HG03378 (cell line): ENCODE measurements around the gene LCOR.

Experiments used
- ATAC-seq: cut with Tn5 transposase; IDR thresholded peaks from one replicate; pipeline ENCODE4 v1.9.1; 2021; ENCODE audit warnings: mild to moderate bottlenecking, moderate library complexity; ENCODE audit not compliant: unreplicated experiment

Gene LCOR

GRCh38 chr10:96984541-96985131 is 152.5 kb downstream of the LCOR start:
- no peak for ATAC-seq

GRCh38 chr10:96986200-96986856 is 154.2 kb downstream of the LCOR start:
- no peak for ATAC-seq

GRCh38 chr10:96987141-96987841 is 155.2 kb downstream of the LCOR start:
- no peak for ATAC-seq

GRCh38 chr10:96987842-96988175 is 155.7 kb downstream of the LCOR start:
- ATAC-seq: no peak

GRCh38 chr10:96988426-96988825 is 156.3 kb downstream of the LCOR start:
- no peak for ATAC-seq

- ATAC-seq: no peak
These were observed 159.3 kb downstream of the LCOR start for GRCh38 chr10:96991313-96991841.

GRCh38 chr10:96992721-96993120 is 160.6 kb downstream of the LCOR start:
- ATAC-seq: no peak

GRCh38 chr10:96995851-96996250 is 163.8 kb downstream of the LCOR start:
- no peak for ATAC-seq

- ATAC-seq: no peak
These were observed 164.3 kb downstream of the LCOR start for GRCh38 chr10:96996275-96996965.

DNA sequence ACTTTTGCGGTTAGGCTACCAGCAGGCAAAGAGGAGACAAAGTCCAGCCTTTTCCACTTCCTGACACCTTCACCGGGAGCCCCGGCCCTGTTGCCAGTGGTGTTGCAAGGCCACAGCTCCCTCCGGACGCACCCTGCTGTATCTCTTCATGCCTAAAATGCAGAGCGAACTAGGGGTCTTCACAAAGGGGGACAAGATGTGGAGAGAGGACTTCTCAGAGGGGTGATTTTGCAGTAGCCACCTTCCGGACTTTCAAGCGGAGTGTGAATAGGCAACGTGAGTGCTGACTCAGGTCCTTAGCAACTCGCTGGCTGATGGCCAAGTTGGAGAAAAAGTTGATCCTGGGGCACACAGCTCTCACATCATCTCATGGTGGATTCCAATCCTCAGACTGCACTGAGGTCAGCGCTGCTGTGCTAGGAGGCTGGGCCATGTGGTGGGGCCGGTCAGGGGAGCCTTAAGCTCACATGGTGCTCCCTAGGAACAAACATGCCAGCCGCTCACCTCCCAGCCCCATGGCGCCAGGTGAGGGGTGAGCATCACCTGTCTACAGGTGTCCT is 166.3 kb downstream of the LCOR start:
- no peak for ATAC-seq

- ATAC-seq: no peak
These were observed 167.2 kb downstream of the LCOR start for GRCh38 chr10:96999337-96999736.

- no peak for ATAC-seq
These were observed 167.9 kb downstream of the LCOR start for GRCh38 chr10:96999987-97000386.

- no peak for ATAC-seq
These were observed 168.5 kb downstream of the LCOR start for GRCh38 chr10:97000487-97001182.

DNA sequence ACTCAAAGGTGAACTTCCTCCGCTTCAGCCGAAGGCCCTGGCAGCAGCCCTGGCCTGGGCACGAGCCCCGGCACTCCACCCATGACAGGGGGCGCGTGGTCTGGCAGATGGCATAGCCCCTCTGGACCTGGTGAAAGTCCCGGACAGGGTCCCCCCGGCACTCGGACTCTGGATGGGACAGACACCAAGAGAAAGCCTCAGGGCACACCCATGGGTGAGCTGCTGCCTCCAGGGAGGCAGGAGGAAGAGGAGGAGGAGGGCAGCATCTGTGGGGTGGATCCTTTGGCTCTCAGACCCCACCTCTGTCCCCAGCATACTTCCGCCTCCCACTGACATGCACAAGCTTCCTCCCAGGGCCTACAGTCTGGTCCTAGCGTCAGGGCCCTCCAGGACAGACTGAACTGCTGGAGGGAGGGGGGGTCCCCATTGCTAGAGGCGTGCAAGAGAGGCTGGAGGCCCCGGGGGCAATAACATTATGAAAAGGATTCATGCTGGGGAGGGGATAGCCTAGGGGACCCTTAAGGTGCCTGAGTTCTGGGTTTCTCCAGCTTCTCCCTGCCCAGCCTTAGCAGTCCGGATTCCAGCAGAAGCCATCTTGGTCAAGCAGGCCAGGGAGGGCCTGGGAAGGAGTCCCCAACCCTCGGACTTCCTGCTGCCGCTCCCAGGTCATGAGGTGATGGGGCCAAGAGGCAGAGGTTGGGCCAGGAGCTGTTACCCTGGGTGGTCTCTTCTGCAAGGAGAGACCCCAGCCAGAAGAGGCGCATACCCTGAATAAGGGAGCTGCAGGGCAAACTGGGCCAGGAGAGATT is 169.3 kb downstream of the LCOR start:
- no peak for ATAC-seq

- ATAC-seq: no peak
These were observed 170.6 kb downstream of the LCOR start for GRCh38 chr10:97002670-97003069.

DNA sequence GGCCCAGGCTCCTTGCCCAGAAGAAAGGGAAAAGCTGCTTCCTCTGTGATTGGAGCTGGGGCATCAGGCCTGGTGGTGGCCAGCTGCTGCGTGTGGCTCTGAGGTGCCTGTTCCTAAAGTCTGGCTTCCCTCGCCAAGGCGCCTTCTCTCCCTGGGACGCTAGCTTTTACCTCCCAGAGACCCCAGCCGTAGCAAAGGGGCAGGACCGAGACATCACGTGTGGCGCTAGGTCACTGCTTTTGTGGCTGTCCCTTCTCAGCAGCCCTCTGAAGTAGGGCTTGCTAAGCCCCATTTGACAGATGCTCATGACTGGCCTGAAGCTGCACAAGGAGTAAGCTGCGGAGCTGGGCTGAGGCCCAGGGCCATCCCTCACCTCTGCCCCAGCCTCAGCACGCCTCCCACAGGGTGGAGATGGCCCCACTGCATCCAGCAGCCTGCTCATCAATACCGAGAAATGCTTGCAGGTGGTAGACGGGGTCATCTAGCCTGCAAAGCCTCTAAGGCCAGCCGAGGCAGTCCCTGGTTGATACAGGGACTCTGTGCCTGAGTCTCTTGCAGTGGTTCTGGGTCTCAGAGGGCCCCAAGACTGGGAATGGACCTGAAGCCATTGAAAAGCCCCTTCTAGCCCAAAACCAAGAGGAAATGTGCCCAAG is 171.2 kb downstream of the LCOR start:
- ATAC-seq: no peak

GRCh38 chr10:97003804-97004201 is 171.7 kb downstream of the LCOR start:
- no peak for ATAC-seq

GRCh38 chr10:97004591-97004990 is 172.5 kb downstream of the LCOR start:
- no peak for ATAC-seq

- no peak for ATAC-seq
These were observed 173.3 kb downstream of the LCOR start for GRCh38 chr10:97005349-97005748.
